Bone marrow (tissue), 2 donors: ENCODE measurements around the gene SEMA3A.
"Not testable (repeated sequence)": the region's sequence is repeated elsewhere in the genome, so short reads cannot be mapped to it uniquely, and the experiment has no call there.

Source experiments
- DNase-seq, 2 donors: peaks; one replicate each; lab custom pipeline; 2025; lab: John Stamatoyannopoulos, UW

SEMA3A gene

GRCh38 chr7:84108787-84109186 lies 85.8 kb downstream of the SEMA3A start:
- DNase-seq: no peak

GRCh38 chr7:84108119-84108518 lies 86.5 kb downstream of the SEMA3A start:
- DNase-seq: no peak

GRCh38 chr7:84107259-84107658 lies 87.3 kb downstream of the SEMA3A start:
- no peak for DNase-seq

- no peak for DNase-seq
Observed at GRCh38 chr7:84106291-84106690, 88.3 kb downstream of the SEMA3A start.

DNA sequence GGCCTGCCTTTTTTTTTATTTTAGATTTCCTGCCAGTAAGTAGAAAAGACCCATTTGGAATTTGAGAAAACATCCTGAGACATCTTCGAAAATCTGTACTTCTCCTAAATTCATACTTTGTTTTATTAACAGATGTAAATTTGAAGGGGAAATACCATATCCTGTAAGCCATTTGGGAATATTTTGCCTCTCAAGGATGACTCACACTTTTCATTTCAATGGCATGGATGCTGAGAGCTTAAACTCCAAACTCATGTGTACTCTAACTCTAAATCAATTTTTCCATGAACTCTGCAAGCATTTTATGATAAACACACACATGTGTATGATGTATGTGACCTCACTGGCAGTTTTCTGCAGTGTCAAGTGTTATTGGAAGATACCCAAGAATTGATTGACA lies 89.0 kb downstream of the SEMA3A start:
- no peak for DNase-seq

DNA sequence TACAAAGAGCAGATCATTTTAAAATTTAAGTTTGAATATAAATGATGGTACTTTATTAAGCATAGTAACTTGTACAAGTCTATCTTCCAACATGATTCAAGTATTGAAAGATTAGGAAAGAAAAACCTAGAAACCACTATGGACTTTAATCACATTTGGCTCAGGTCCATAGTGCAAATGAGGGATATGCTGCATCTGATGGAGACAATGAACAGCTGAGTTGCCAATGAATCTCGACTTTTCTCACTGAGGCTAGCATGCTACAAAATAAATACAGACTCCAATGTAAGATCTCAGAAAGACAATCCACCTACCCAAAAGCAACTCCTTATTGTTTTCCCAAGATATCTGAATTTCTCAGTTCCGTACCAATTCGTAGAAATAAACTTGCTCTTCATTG lies 89.8 kb downstream of the SEMA3A start:
- DNase-seq: no peak

- no peak for DNase-seq
Observed at GRCh38 chr7:84102213-84102612, 92.4 kb downstream of the SEMA3A start.

GRCh38 chr7:84100866-84101265 lies 93.7 kb downstream of the SEMA3A start:
- no peak for DNase-seq

DNA sequence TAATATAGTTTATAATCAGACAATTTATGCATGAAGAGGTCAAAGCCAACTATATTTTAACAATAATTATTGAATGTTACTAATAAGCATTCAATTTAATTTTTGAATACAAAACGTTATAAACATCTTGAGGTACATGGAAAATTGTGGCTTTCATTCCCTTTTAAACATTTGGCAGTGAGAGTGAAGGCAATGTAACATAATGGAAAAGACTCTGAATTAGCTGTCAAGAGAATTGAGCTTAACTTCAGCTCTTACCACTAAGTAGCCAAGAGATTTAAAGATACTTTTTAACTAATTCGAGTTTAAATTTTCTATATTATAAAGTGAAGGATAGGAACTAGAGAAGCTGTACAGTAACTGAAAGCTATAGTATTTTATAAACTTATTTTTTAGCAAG lies 98.6 kb downstream of the SEMA3A start:
- no peak for DNase-seq

GRCh38 chr7:84092207-84092606 lies 102.4 kb downstream of the SEMA3A start:
- peak in 1 of 2 donors; percentile 34 for DNase-seq

DNA sequence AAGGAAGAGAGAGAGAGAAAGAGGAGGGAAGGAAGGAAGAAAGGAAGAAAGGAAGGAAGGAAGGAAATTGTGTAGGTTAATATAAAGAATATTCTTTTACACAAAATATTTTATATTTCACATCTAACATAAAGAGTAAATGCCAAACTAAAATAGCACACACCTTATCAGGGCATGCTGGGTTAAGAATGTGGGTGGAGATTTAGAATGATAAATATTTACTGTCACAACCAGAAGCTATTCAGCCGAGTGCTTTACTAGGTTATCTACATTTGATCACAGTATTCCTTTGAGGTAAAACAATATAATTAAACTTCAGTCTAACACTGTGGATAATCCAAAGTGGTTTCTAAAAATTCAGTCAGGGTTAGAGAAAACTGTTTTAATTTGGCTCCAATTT lies 103.3 kb downstream of the SEMA3A start:
- no peak for DNase-seq

- no peak for DNase-seq
Observed at GRCh38 chr7:84088802-84089201, 105.8 kb downstream of the SEMA3A start.

- no peak for DNase-seq
Observed at GRCh38 chr7:84085998-84086397, 108.6 kb downstream of the SEMA3A start.

GRCh38 chr7:84085147-84085546 lies 109.4 kb downstream of the SEMA3A start:
- DNase-seq: no peak

- no peak for DNase-seq
Observed at GRCh38 chr7:84083846-84084245, 110.7 kb downstream of the SEMA3A start.

GRCh38 chr7:84081973-84082522 lies 112.5 kb downstream of the SEMA3A start:
- DNase-seq: no peak

DNA sequence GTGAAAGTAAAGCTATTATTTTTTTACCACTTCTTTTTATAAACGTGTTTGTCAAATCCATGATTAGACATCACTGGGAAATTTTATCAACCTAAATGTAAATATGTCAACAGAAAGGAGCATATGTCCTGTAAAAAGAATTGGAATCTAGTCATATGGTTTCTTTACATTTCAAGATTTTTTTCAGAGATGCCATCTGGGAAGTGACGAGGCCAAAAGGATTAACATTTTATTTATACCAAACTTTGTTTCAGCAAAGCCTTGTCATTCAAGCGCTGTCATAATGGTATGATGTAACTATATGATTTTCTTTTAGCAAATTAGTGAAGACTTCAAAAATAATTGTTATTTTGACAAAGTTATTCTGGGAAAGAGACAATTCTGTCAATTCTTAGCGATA lies 117.3 kb downstream of the SEMA3A start:
- no peak for DNase-seq

DNA sequence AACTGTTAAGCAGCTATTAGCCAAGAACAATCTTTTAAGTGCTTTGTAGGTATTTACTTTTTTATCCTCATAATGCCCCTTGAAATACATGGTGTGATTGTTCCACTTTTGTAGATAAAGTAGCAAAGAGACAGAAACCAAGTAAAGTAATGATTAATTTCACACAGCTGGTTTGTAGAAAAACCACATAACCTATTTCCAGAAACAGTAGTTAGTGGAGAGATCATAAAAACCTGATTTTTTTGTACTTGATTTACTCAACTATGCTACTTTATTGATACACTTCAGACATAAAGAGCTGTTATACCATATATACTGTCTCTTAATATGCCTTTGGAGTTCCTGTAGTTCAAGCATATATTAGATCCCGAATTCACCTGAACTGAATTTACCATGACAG lies 118.4 kb downstream of the SEMA3A start:
- DNase-seq: no peak

- DNase-seq: no peak
Observed at GRCh38 chr7:84073186-84073875, 121.3 kb downstream of the SEMA3A start.

DNA sequence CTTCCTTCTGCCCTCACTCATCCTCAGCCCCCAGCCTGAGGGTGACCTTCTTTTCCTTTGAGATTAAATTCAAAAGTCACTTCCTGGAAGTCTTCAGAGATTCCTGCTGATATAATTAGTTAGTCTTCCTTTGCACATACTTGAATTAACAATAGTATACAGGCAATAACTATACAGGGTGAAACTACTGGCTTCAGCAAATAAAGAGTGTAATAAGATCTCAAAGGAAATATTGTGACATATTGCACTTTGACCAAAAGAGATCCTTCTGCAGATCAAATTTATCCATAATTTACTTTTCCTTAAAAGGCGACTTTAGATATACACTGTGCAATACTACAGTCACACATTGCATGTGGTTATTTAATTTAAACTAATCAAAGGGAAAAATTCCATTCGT lies 123.8 kb downstream of the SEMA3A start:
- DNase-seq: no peak

- no peak for DNase-seq
Observed at GRCh38 chr7:84069999-84070500, 124.5 kb downstream of the SEMA3A start.

DNA sequence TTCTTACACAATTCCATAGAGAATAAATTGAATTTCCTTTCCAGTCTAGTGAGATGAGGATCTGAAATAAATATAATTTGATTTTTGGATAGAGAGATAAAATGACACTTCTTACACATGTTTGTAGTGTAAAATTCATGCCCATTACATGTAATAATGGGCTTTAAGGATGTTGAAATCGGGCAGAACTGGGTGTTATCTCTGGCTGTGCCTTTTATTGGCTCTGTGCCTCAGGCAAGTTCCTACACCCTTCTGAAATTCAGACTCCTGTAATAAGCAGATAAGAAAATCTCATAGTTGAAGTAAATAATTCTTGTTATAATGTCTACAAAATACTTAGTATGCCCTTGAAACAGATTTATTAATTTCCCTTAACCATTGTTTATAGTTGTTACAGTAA lies 125.6 kb downstream of the SEMA3A start:
- no peak for DNase-seq

DNA sequence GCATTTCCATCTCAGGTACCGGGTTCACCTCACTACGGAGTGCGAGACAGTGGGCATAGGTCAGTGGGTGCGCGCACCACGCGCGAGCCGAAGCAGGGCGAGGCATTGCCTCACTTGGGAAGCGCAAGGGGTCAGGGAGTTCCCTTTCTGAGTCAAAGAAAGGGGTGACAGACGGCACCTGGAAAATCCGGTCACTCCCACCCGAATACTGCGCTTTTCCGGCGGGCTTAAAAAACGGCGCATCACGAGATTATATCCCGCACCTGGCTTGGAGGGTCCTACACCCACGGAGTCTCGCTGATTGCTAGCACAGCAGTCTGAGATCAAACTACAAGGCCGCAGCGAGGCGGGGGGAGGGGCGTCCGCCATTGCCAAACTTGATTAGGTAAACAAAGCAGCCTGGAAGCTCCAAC lies 132.1 kb downstream of the SEMA3A start:
- DNase-seq: not testable (repeated sequence)

GRCh38 chr7:84060760-84061261 lies 133.8 kb downstream of the SEMA3A start:
- DNase-seq: no peak
